Central memory CD4-positive, alpha-beta T cell (primary cell): Measurements from ENCODE around the gene SNAI3.

Experiments used
- DNase-seq: peaks from one replicate; pipeline ENCODE4 v3.0.0; 2022

SNAI3 gene

DNA sequence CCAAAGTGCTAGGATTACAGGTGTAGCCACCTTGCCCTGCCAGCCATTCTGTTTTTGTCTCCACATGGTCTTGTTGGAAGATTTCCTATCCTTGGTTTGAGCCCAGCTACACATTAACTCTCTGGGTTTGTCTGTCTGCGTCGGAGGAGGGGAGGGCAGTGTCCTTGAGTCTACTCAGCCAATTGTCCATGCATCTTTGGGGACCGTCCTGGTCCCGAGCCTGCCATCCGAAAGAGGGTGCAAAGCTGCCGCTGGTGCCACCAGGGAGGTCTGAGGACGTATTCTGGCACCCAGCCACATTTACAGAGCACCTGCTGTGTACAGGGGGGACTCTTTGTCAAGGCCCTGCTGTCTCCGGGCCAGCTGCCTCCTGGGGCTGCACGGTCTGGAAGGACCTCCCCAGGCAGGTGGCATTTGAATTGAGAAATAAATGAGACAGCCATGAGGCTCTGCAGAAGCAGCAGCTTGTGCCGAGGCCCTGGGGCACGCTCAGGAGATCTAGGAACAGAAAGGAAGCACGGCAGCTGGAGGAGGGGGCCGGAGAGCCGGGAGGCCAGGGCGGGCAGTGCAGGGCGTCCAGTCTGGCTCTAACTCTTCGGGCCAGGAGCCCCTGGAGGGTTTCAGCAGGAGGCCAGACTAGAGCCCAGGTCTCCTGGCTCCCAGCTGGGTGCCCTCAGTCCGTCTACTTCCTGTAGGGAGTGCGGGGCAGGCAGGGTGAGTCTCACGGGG lies 36.9 kb downstream of the SNAI3 start:
- no peak for DNase-seq

DNA sequence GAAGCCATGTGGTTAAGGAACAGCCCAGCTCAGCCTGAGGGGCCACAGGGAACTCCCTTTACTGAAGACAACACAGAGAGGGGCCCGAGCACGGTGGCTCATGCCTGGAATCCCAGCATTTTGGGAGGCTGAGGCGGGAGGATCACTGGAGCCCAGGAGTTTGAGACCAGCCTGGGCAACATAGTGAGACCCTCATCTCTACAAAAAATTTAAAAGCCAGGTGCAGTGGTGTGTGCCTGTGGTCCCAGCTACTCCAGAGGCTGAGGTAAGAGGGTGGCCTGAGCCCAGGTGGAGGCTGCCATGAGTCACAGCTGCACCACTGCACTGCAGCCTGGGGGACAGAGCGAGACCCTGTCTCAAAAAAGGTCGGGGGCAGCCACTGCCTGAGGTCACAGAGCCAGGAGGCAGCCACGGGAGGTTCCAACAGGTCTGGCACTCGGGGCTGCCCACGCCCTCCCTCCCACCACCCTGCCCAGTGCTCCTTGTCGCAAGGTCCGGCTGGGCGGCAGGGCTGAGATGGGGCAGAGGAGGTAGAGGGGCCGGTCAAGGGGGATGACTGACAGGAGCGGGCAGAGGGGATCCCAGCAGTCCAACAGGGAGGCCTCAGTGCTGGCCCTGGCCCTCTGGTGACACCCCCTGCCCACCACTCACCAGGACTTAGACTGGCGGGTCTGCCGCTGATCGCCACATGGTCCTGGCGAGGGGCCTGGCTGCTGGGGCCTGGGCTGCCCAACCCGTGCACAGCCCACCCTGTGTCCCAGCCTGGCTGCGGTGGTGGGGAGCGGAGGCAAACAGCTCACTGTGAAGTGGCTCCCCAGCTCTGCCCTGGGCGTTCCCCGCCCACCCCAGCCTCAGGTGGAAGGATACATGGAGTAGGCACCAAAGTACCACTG lies 38.9 kb downstream of the SNAI3 start:
- DNase-seq = no peak

DNA sequence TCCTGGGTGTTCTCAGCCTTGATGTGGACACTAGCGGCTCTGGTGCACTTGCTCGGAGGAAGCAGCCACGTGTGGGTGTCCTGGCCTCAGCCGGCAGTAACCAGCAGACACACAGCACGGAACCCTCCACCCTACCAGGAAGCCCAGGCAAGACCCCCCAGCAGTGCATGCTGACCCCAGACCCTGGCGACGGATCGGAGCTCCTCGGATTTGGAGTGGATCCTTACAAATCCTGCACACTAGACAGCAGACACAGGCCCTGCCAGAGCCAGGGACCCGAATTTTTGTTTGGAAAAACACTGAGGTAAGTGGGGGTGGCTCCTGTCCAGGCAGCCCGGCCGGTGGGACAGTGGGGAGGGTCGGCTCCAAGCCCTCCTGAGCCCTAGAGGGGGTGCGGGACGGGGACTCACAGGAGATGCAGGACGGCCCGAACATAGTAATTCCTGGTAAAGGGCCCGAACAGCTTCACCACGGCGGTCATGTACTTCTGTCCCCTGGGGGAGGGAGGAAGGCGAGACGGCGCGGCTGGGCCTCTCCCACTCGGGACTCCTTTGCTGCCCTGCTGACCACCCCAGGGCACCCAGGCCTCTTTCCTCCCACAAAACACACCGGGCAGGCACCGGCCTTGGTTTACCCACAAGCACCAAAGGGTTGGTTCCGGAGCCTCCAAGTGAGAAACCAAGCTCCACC lies 39.8 kb downstream of the SNAI3 start:
- DNase-seq = no peak

DNA sequence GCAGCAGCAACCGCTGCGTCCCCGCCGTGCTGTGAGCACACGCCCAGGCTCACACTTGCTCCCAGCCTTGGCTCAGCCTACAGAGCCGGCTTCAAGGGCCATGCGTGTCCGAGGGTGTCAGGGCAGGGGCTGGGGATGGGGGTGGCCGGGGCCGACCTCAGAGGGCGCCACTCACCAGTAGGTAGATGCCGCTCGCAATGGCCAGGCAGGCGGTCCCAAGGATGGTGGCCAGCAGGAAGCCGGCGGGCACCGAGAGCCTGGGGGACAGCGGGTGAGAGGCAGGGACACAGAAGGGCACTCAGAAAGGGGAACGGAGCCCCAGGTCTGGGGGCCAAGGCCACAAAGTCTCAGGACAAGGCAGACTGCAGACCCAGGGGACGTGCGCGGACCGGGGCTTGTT lies 40.4 kb downstream of the SNAI3 start:
- no peak for DNase-seq

DNA sequence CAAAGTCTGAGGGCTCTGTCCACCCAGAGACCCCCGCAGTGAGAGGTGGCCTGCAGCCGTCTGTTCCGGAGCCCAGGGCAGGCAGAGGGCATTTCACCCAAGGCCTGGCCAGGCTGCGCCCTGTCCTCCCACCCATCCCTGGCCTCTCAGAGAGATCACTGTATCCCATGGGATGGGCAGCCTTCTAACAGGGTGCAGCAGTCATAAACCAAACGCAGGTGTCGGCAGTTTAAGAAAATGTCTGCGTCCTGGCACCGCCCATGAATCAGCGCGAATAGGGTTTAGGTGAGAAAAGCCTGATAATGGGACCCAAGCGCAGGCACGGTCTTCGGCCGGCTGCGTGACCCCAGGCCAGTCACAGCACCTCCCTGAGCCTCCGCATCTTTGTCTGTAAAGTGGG lies 40.9 kb downstream of the SNAI3 start:
- no peak for DNase-seq

DNA sequence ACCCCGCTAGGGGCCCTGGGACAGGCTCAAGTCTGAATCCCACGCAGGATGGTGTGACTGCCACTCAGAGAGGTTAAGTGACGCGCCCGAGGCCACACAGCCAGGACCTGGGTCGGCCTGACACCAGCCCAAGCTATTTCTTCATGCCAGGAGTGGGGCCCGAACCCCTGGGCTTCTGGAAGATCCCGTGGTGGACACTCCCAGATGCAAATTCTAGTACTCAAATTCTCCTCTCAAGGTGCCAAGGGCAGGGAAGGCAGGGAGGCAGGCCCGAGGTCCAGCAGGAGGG lies 42.7 kb downstream of the SNAI3 start:
- DNase-seq = no peak

DNA sequence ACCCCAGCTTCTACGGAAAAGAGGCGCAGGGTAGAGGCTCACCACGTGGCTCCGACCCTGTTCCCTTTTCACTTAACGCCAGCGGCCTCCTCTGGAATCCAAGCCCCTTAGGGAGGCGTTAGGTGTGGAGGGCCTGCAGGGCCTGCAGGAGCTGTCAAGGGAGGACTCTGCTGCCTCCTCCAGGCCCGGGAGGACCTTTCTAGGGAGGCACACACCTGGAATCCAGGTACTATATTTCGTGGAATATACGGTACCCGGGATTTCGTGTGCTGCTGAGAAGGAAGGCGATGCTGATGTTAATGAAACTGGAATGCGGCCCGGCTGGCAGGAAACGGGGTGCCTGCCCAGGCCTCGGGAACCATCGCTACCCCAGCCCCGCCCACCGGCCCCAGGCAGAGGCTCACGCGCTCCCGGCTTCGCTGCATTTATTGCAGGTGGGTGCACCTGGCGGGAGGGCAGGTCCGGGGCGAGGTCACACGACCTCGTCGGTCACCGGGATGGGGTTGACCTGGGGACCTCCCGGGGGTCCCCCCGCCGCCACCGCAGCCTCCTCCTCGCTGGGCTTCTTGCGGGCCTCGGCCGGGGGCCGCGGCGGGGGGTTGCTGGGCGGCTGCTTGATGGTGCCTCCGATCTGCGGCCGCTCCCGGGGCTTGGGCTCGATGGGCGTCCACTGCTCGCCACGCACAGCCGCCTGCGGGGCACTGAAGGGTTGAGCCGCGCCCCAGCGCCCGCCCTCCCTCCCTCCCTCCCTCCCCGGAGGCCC lies 43.2 kb downstream of the SNAI3 start:
- DNase-seq = no peak

DNA sequence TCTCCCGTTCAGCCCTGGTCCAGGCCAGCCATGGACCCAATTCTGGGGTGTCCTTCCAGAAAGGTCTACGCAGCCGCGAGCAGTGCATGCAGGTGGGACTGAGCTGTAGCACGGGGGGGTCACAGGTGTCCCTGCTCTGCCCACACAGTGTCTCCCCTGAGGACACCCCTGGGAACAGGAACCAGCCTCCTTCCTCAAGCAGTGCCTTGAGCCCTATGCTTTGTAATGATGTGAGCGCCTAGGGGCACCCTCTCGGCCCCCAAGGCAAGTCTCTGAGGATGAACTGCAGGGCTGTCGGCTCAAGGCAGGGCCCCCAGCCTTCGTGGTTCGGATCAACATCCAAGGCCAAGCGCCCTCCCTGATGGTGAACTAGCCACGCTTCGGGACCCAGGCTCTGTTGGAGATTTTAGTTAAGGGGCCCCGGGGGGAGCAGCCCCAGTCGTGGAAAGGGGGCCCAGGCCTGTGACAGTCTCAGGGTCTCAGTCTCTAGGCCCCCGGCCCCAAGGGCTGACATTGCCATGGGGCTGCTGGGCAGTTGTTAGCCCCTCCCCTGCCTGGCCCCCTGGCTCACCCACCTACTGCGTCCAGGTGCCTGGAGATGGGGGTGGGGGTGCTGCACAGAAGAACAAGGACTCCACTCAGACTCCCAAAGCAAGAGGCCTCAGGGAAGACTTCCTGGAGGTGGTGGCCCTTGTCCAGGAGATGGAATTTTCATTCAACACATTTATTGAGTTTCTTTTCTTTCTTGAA lies 45.6 kb downstream of the SNAI3 start:
- DNase-seq = no peak

DNA sequence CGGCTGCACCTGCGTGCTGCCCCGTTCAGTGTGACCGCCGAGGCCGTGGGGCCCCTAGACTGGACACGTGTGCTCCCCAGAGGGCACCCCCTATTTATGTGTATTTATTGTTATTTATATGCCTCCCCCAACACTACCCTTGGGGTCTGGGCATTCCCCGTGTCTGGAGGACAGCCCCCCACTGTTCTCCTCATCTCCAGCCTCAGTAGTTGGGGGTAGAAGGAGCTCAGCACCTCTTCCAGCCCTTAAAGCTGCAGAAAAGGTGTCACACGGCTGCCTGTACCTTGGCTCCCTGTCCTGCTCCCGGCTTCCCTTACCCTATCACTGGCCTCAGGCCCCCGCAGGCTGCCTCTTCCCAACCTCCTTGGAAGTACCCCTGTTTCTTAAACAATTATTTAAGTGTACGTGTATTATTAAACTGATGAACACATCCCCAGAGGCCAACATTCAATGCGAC lies 46.2 kb downstream of the SNAI3 start:
- DNase-seq = no peak

DNA sequence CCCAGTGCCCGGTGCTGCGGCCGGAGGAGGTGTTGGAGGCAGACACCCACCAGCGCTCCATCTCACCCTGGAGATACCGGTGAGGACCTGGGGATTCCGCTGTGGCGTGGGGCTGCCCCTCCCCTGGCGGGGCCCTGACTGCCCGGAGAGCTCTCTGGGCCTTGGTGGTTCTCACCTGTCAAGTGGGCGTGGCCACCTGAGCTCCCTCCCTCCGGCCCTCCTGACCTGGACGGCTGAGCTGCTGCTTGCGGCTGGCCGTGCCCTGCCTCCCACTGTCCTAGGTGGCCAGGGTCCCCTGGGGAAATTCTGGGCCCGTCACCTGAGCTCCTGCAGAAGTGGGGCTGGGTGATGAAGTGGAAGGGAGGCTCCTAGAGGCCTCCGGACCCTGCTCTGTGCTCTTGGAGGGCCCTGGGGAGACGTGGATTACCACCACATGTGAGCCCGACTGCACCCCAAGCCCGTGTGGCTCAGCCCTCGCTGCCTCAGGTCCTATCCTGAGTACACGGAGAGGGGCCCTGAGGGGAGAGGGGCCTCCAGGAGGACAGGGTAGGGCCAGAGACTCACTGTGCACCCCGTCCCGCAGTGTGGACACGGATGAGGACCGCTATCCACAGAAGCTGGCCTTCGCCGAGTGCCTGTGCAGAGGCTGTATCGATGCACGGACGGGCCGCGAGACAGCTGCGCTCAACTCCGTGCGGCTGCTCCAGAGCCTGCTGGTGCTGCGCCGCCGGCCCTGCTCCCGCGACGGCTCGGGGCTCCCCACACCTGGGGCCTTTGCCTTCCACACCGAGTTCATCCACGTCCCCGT lies 46.9 kb downstream of the SNAI3 start:
- no peak for DNase-seq

DNA sequence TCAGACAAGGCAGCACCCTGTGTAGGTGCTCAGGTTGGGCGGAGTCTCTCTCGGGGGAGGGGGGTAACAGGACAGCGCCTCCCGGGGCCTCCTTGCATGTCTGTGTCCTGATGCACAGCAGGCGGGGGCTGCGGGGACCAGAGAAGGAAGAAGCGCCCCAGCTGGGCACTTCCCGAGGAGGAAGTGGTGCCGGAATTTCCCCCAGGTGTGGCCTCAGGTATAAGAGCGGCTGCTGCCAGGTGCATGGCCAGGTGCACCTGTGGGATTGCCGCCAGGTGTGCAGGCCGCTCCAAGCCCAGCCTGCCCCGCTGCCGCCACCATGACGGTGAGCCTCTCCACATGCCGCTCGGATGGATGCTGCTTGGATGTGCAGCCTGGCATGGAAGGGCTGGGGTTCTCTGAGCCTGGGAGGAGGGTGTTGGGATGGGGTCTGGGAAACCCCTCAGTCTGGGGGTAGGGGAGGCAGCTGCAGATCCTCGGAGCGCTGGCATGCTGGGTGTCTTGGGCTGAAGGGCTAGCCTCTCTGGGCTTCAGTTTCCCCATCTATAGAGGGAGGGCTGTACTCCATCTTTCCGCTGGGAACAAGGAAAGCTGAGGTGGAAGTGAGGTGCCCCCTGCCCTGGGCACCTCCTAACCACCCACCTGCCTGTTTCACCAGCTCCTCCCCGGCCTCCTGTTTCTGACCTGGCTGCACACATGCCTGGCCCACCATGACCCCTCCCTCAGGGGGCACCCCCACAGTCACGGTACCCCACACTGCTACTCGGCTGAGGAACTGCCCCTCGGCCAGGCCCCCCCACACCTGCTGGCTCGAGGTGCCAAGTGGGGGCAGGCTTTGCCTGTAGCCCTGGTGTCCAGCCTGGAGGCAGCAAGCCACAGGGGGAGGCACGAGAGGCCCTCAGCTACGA lies 47.7 kb downstream of the SNAI3 start, which contains the start of gene IL17C:
Gene IL17C (plus strand): TSS at position 250 of the 908 bp plus-strand sequence. CDS start 70 bp downstream, at position 320.
- DNase-seq = peak; percentile 35

DNA sequence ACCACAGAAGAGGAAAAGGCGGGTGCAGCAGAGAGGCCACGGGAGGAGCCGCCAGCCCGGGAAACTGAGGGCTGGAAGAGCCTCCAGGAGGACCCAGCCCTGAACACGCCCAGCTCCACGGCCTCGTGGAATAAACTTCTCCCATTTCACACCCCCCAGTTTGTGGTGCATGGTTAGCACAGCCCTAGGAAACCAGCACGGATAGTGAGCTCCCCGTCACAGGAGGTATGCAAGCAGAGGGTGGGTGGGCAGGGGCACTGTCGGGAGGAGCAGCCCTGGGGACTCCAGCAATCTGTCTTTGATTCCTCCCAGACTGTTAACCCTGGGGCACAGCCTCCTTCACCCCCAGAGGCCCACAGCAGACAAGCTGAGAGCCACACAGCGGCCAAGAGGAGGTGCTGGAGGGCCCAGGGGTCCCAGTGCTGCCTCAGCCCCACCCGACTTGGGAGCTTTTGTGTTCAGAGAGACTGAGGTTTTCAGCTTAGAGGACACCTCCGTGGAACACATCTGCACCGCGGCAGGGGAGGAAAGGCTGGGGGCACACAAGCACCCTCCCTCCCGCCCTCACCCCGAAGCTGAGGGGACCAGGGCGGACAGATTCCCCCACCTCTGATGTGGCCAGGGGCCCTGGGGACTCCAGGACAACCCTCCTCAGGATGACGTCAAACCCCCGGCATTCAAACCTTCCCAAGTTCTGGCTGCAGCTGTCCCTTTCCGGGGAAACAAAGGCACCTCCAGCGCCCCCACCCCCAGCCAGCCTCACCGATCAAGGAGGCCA lies 49.6 kb downstream of the SNAI3 start:
- DNase-seq = no peak

DNA sequence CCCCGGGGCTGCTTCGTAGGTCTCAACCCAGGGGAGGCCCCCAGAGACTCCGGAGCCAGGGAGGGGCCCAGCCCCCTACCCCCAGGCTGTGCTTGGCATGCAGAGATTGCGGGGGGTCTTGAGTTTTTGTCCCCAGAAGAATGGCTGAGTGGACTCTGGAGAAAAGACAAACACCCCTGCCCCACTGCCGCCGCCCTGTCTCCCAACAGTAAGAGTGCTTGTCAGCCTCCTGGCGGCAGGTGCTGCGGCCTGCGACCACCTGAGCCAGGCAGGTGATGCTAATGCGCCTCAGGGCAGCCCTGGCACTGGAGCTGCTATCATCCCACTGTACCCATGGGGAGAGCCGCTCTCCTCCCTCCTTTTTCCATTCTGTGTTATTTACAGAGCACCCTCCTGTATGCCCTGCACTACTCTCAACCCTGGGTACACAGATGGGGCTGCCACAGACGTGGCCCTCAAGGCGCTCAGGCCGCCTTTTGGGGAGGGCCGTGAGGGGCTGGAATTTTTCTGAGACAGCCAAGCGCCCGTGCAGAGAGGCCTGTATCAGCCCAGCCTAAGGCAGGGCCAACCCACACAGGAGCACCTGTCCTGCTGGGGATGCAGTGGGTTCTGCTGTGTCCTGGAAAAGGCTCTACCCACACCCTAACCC lies 50.5 kb downstream of the SNAI3 start:
- DNase-seq = no peak

DNA sequence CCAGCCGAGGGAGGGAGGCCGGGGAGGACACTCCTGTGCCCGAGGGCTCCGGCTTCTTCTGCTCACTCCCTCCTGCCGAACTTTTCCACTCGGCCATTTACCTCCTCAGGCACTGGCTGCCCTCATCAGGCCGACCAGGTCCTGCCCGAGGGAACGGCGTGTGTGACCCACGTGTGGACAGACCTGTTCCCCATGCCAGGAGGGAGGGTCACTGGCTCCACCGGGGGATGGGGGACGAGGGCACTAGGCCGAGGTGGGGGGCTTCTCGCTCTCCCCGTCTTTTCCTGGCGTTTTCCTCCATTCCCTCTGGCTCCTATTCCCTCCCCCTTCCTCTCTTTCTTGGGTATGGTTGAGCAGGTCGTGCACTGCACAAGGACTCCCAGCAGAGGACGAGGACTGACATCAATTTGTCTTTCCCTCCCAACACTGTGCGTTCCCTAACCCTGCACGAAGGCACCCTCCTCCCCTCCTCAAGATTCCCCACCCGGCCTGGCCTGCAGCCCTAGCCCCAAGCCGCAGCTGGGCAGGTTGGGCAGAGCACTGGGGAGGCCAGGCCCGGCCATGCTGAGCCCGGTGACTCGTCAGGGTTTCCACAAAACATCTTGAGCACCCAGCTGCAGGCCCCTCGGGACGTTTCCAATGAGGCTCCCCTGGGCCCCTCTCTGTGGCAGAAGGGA lies 51.2 kb downstream of the SNAI3 start:
- DNase-seq = no peak

DNA sequence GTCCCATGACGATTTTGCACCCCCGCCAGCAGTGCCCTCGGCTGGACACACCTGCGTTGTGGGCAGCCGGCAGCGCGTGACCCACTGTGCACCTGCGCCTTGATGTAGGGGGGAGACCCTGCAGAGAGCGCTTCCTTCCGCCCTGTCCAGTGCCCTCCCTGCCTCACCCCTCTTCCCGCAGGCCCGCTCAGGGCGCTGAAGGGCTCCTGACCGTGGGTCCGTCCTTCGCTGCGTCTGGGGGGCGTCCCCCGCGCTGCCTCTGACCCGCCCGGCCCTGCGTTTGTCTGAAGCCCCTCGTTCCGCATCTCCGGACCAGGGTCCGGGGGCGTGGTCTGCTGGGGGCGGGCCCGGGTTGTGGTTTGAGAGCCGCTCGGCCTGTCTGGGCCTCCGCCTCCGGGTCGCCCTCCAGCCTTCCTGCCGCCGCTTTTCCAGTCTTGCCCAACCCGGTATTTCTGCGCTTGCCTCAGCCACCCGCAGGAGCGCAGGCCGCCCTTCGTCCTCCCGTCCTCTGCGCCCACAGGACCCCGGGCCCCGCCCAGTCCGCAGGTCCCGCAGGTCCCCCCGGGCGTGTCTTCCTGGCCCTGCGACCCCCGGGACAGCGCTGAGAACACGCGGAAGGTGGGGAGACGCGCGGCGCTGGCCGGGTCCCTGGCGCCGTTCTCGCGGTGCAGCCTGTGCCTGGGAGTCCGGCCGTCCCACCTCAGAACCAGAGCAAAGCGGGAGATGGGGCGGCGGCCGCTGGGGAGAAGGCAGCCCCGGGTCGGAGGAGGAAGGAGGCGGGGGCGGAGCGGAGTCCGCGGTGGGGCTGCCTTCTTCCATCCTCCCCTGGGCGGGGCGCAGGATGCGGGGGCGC lies 51.9 kb downstream of the SNAI3 start:
- peak; percentile 44 for DNase-seq

DNA sequence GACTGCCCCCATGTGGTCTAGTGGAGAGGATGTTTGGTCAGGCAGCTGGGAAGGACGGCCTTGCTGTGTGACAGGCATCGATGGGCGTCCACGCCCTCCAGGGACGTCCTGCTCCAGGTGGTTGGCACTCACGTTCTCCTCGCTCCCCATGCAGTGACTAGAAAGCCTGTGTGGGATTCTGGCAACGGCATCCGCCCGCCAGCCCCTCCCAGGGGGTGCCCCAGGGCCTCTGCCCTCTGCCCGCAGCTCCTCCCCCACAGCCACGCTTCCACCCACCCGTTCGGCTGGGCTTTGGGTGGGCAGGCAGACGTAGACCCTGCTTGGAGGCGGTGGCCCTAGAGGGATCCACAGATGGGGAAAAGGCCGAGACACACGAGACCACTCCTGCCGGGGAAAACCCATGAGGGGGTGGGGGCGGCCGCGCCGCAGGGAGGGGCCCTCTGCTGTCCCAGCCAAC lies 52.6 kb downstream of the SNAI3 start:
- peak; percentile 64 for DNase-seq

DNA sequence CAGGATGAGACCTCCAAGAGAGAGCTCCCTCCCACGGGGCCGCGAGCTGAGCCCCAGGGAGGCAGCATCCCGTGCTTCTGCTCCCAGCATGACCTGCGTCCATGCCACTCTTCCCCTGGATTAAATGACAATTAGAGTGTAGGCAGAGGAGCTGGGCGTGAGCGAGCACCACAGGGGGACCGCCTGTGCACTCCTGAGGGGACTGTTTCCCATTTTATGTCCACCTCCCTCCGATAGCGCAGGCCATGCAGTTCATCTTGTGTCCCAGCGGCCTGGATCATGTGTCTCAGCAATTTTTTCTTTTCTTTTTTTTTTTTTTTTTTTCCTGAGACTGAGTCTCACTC lies 53.7 kb downstream of the SNAI3 start:
- no peak for DNase-seq
